Gastroesophageal sphincter (tissue), 4 donors: Measurements from ENCODE around the gene FBF1. TPM values are rescaled to one million over a fixed set of nuclear protein-coding genes. Genes with fewer than 3 reads are reported as not detected.
"Not testable (repeated sequence)": the region's sequence is repeated elsewhere in the genome, so short reads cannot be mapped to it uniquely, and the experiment has no call there.

Experiments
- ATAC-seq: fragments of 150-250 bp; one replicate; pipeline ENCODE4 v1.9.1; 2016; ENCODE audit warnings: mild to moderate bottlenecking, moderate library complexity
- H3K27ac ChIP-seq, 4 donors: fragments of 200-600 bp; sonication (generic) in 3 of 4; 1 replicate in 3 of 4; 2 replicates in 1 of 4; pipeline ENCODE4 v1.5.1; 2016 to 2019
- H3K27me3 ChIP-seq: fragments of 200-600 bp; sonication (generic); one replicate; pipeline ENCODE4 v1.5.1; 2019
- H3K36me3 ChIP-seq, 2 donors: fragments of 200-600 bp; sonication (generic); one replicate each; pipeline ENCODE4 v1.5.1; 2019; ENCODE audit warnings: control low read depth in 1 of 2
- H3K4me1 ChIP-seq, 3 donors: fragments of 200-600 bp; sonication (generic); 1 replicate in 2 of 3; 2 replicates in 1 of 3; pipeline ENCODE4 v1.5.1; 2016 to 2019; ENCODE audit warnings: control low read depth in 2 of 3
- H3K4me3 ChIP-seq, 2 donors: fragments of 200-600 bp; sonication (generic); one replicate each; pipeline ENCODE4 v1.5.1; 2019; ENCODE audit warnings: mild to moderate bottlenecking in 1 of 2, moderate library complexity in 1 of 2
- H3K9me3 ChIP-seq, 3 donors: fragments of 200-600 bp; sonication (generic); one replicate each; pipeline ENCODE4 v1.5.1; 2017 to 2019; ENCODE audit warnings: control low read depth in 2 of 3
- CTCF ChIP-seq, 4 experiments: fragments of 200-600 bp in 2 of 4; fragments of 450-650 bp in 2 of 4; sonication (generic) in 1 of 4; IDR thresholded peaks; one replicate each; pipeline ENCODE4 v1.5.1; 2017 to 2019; ENCODE audit warnings: antibody characterized with exemption in 4 of 4, mild to moderate bottlenecking in 2 of 4, moderate library complexity in 2 of 4
- EP300 ChIP-seq: sonication (generic); formaldehyde crosslinking; IDR thresholded peaks from one replicate; pipeline ENCODE4 v1.6.1; 2017; ENCODE audit warnings: antibody characterized with exemption, mild to moderate bottlenecking
- POLR2A ChIP-seq, 2 donors: fragments of 450-650 bp; IDR thresholded peaks; one replicate each; pipeline ENCODE4 v1.6.1; 2017; ENCODE audit warnings: antibody characterized with exemption in 2 of 2, mild to moderate bottlenecking in 2 of 2, moderate library complexity in 1 of 2
- POLR2AphosphoS5 ChIP-seq: sonication (generic); formaldehyde crosslinking; IDR thresholded peaks from one replicate; pipeline ENCODE4 v1.6.1; 2017; ENCODE audit warnings: antibody characterized with exemption
- WGBS, 2 donors: methylation state at CpG; one replicate each; pipeline ENCODE4 v1.1.5; 2018; ENCODE audit warnings: low coverage in 1 of 2; 5-methylcytosine and 5-hydroxymethylcytosine counted together
- total RNA-seq, 4 donors: library from RNA; depleted of rRNA; stranded (reverse); fragments of >200 nt; gene quantifications; one replicate each; pipeline ENCODE4 v1.1.0, GENCODE V29; 2016

Gene FBF1
- total RNA-seq, 4 donors from 2014 or later: 4.6 to 20.2 (median 7.7) TPM

DNA sequence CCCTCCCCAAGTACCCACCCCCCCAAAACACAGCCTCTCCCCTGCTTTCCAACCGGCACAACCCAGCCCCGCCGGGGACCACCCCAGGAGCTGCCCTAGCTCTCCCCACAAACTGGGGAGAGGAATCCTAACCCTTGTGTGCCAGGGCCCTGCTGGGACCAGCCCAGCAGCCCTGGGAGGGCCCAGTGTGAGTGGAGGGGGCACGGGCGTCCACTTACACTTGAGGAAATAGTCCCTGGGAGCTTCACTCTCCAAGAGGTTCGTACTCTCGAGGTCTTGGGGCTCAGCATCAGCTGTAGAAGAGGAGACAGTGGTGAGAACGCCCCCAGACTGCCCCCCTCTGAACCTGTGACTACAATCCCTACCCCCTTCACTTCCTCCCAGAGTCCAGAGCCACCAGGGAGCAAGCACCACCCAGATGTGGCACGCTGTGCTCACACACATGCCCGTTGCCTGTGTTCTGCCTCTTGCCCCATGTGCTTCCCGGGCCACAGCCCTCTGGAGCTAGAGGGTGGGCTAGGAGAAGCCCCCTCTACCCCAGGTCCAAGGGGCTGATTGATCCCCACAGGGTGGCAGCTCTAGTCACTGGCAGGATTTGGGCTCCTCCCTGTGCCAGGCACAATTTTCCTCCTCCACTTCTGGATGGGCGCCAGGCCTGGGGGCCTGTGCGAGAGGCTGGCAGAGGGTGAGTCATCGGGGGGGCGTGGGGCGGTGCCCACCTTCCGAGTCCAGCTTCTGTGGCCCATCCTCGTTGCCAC is 65.5 kb downstream of the FBF1 start:
- no peak for TF ChIP-seq EP300
- TF ChIP-seq POLR2AphosphoS5: peak; percentile 60
- Histone ChIP-seq H3K27ac (peak overlapping the region; percentile 66 to 99 (median 96)), H3K36me3 (peaks cover 0 to 24% of the 10 kb centered on the region in 2 donors), H3K27me3 (no peaks in the 10 kb centered on the region), H3K9me3 (no peaks in the 10 kb centered on the region), H3K4me3 (peak overlapping the region in 1 of 2 donors; percentile 92), H3K4me1 (peaks cover 12 to 88% (median 47%) of the 10 kb centered on the region in 3 donors)
- no peak for ATAC-seq
- WGBS, 2 donors: no CpG with 5 or more reads among the region's 18 CpGs

DNA sequence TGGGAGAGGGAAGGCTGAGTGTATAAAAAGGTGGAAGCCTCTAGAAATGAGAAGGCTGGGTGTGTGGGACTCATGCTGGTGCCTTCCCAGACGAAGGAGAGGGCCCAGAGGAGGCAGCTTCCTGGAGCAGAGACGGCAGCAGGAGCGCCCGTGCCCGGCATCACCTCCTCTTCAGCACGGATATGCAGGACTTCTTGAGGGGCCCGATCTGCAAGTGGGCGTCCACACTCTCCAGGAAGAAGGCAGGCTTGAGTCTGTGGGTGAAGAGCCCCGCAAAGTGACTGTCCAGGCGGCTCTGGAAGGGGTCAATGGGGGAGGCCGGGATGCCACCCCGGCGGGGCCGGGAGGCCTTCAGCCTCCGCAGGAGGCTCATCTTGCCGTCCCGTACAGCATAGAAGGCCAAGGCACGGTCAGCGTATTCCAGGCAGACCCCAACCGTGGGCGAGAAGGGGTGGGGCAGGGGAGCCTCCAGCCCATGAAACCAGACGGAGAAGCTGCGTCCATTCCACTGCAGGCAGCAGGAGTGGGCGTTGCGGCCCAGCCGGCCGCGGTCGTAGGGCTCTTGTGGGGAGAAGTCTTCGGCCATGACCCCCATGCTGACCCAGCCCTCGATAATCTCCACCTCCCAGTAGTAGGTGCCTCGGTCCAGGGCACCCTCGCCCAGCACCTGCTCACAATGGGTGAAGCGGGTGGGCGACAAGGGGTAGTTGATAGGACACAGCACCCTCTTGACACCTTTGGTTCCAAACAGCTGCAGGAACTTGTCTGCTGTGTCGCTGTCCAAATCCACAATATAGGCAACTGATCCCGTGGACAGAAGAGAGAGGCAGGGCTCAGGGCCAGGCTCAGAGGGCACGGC is 66.3 kb downstream of the FBF1 start:
- Histone ChIP-seq H3K4me3 (no peak overlapping the region), H3K4me1 (peaks cover 12 to 96% (median 47%) of the 10 kb centered on the region in 3 donors), H3K36me3 (peaks cover 0 to 24% of the 10 kb centered on the region in 2 donors), H3K9me3 (no peaks in the 10 kb centered on the region), H3K27ac (peak overlapping the region; percentile 75 to 99 (median 96)), H3K27me3 (no peaks in the 10 kb centered on the region)
- WGBS, 2 donors: 73 to 85% methylated on average over 2 to 13 of the region's 38 CpGs
- TF ChIP-seq CTCF (IDR thresholded peaks at IDR 0.05) (no peak), POLR2A (IDR thresholded peaks at IDR 0.05) (no peak), EP300 (no peak), POLR2AphosphoS5 (no peak)
- no peak for ATAC-seq

- H3K4me3 ChIP-seq: no peak overlapping the region
- H3K27ac ChIP-seq: peak overlapping the region; percentile 75 to 99 (median 96)
- H3K9me3 ChIP-seq: no peaks in the 10 kb centered on the region
- no peak for ATAC-seq
- H3K27me3 ChIP-seq: no peaks in the 10 kb centered on the region
- 5 to 83% methylated on average over 3 to 4 of the region's 11 CpGs for WGBS, 2 donors
- peaks cover 12 to 99% (median 49%) of the 10 kb centered on the region in 3 donors for H3K4me1 ChIP-seq
- TF ChIP-seq POLR2A (IDR thresholded peaks at IDR 0.05) (peak in 1 of 2 donors; percentile 4), EP300 (no peak), CTCF (IDR thresholded peaks at IDR 0.05) (no peak), POLR2AphosphoS5 (no peak)
- peaks cover 0 to 24% of the 10 kb centered on the region in 2 donors for H3K36me3 ChIP-seq
Measured at GRCh38 chr17:75873587-75874322, 67.1 kb downstream of the FBF1 start.

DNA sequence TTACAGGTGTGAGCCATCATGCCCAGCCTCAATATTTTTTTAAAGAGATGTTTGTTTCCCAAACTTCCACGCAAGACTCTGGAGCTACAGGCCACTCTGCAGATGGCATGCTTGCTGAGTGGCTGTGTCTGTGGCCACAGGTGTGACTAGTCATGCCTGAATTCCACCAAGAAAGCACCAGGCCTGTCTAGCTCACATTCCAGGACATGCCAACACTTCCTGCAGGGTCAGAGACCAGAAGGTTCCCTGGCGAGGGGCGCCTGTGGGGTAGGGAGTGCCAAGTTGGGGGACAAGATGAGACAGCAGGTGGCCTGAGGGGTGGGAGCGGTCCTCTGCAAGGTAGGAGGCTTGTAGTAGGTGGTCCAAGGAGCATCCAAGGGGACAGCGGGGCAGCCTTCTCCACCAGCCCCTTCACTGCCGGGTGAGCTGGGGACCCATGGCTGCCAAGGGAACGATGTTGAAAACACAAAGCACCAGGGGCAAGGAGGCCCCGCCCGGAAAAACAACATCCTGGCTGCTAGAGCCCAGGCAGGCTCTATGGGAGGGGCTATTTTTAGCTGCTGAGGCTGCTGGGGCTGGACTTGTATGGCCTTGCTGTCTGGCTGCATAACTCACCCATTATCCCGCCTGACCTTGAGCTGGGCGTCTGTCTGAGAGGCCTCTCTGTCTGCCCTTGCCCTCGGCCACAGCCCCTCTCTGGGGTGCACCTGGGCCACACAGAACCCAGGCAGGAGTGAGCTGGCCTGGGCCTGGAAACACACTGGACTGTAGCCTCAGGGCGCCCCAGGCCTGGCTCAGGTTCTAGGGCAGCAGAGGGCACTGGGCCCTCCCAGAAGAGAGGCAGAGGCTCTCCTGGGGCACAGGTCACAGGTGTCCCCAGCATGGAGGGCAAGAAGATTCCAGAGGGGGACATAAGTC is 68.1 kb downstream of the FBF1 start:
- no CpG with 5 or more reads among the region's 13 CpGs for WGBS, 2 donors
- TF ChIP-seq POLR2AphosphoS5: peak; percentile 62
- no peak for TF ChIP-seq EP300
- peak in 1 of 4 experiments; percentile 7 for TF ChIP-seq CTCF (IDR thresholded peaks at IDR 0.05)
- TF ChIP-seq POLR2A (IDR thresholded peaks at IDR 0.05): peak; percentile 19 to 49
- Histone ChIP-seq H3K27ac (peak overlapping the region; percentile 75 to 99 (median 96)), H3K27me3 (no peaks in the 10 kb centered on the region), H3K36me3 (peaks cover 0 to 24% of the 10 kb centered on the region in 2 donors), H3K4me3 (no peak overlapping the region), H3K4me1 (peaks cover 12 to 98% (median 52%) of the 10 kb centered on the region in 3 donors), H3K9me3 (no peaks in the 10 kb centered on the region)
- peak; percentile 70 for ATAC-seq

DNA sequence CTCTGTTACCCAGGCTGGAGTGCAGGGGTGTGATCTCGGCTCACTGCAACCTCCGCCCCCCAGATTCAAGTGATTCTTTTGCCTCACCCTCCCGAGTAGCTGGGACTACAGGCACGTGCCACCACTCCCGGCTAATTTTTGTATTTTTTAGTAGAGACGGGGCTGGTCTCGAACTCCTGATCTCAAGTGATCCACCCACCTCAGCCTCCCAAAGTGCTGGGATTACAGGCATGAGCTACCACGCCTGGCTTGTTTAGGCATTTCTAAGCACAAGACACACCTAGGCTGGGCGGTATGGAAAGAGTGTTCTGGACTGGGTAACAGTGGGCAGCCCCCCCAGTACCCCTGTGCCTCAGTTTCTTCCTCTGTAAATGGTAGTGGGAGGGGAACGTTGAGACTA is 70.6 kb downstream of the FBF1 start:
- not testable (repeated sequence) for H3K9me3 ChIP-seq, ATAC-seq, H3K27me3 ChIP-seq
- H3K4me3 ChIP-seq: peak overlapping the region in 1 of 2 donors; percentile 42
- 36 to 62% methylated on average over 4 to 7 of the region's 10 CpGs for WGBS, 2 donors
- peaks cover 0 to 16% of the 10 kb centered on the region in 2 donors for H3K36me3 ChIP-seq
- peaks cover 3 to 76% (median 37%) of the 10 kb centered on the region in 3 donors for H3K4me1 ChIP-seq
- H3K27ac ChIP-seq: peak overlapping the region; percentile 85 to 99 (median 92)
